Stomach smooth muscle (tissue), 2 donors: ENCODE results near the gene CYP8B1.

Source experiments
- H3K27ac ChIP-seq: one replicate; pipeline ENCODE4 v1.7.0; 2013; ENCODE audit warnings: mild to moderate bottlenecking, low read length, inconsistent platforms
- H3K27me3 ChIP-seq, 2 donors: one replicate each; pipeline ENCODE4 v1.7.0; 2013; ENCODE audit warnings: low read length in 2 of 2; ENCODE audit not compliant: insufficient read depth in 2 of 2, control insufficient read depth in 1 of 2
- H3K36me3 ChIP-seq, 2 donors: one replicate each; pipeline ENCODE4 v1.7.0; 2013; ENCODE audit warnings: low read length in 2 of 2; ENCODE audit not compliant: control insufficient read depth in 2 of 2, insufficient read depth in 2 of 2
- H3K4me1 ChIP-seq: one replicate; pipeline ENCODE4 v1.7.0; 2013; ENCODE audit warnings: low read length; ENCODE audit not compliant: control insufficient read depth, insufficient read depth
- H3K4me3 ChIP-seq, 2 donors: one replicate each; pipeline ENCODE4 v1.7.0; 2013; ENCODE audit warnings: low read length in 2 of 2
- H3K9ac ChIP-seq, 2 donors: one replicate each; pipeline ENCODE4 v1.7.0; 2013; ENCODE audit warnings: low read length in 2 of 2, mild to moderate bottlenecking in 1 of 2
- H3K9me3 ChIP-seq, 2 donors: one replicate each; pipeline ENCODE4 v1.7.0; 2013; ENCODE audit warnings: low read length in 2 of 2; ENCODE audit not compliant: control insufficient read depth in 2 of 2
- donor health status: healthy.
- donor health status: Pancreatic carcinoma.

The CYP8B1 gene

DNA sequence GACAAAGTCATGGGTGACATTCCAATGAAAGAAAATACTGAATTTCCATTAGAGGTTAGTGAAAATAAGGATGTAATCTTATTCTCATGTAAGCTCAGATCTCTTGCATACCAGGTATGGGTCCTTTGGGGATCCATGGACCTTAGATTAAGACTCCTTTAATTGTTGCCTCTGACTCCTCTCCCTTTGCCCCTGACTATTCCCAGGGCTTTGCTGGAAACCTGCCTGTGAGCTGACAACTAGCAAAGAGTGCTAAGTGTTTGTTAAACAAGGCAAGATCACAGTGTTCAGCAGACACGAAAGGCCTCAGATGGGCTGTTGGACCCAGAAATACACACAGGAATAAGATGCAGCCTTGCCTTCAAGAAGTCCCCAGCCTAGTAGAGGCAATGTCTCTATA is 34.3 kb downstream of the CYP8B1 start:
- no peaks in the 10 kb centered on the region for H3K9me3 ChIP-seq
- no peak overlapping the region for H3K27ac ChIP-seq
- no peaks in the 10 kb centered on the region for H3K36me3 ChIP-seq
- H3K4me1 ChIP-seq = peaks cover 29% of the 10 kb centered on the region
- H3K9ac ChIP-seq = no peak overlapping the region
- no peaks in the 10 kb centered on the region for H3K27me3 ChIP-seq
- H3K4me3 ChIP-seq = no peak overlapping the region

DNA sequence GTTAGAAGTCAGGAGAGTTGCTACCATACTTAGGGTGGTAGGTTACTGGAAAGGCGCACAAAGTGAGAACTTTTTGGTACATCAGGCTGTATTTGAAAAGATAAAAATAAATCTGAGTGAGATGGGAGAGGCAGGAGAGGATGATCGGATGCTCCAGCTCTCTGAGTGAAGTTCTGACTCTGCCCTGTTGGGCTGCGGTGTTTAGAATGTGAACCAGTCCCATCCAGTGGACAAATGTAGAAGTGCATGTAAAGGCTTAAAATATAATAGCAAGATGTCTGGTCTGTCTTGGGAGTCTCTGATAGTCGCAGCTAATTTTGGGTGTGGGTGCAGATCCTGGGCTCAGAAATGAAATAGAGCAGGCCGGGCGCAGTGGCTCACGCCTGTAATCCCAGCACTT is 36.1 kb downstream of the CYP8B1 start:
- Histone ChIP-seq H3K27me3 (no peaks in the 10 kb centered on the region), H3K9ac (no peak overlapping the region), H3K27ac (no peak overlapping the region), H3K4me1 (peaks cover 17% of the 10 kb centered on the region), H3K4me3 (peak overlapping the region; percentile 17 to 55), H3K9me3 (no peaks in the 10 kb centered on the region), H3K36me3 (no peaks in the 10 kb centered on the region)

DNA sequence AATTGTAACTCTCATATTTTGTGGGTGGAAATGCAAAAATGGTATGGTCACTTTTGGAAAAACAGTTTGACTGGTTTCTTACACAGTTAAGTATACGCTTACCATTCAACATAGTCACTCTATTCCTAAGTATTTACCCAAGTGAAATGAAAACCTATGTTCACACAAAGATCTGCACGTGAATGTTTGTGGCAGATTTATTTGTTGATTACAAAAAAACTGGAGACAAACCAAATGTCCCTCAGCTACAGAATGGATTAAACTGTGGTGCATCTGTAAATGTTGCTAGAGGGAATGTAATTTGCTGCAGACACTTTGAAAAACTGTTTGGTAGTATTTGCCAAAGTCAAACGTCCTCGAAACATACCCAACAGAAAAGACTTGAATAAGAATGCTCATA is 37.1 kb downstream of the CYP8B1 start:
- no peak overlapping the region for H3K27ac ChIP-seq
- H3K4me1 ChIP-seq = peaks cover 9% of the 10 kb centered on the region
- H3K9ac ChIP-seq = no peak overlapping the region
- H3K36me3 ChIP-seq = no peaks in the 10 kb centered on the region
- H3K27me3 ChIP-seq = no peaks in the 10 kb centered on the region
- H3K4me3 ChIP-seq = no peak overlapping the region
- no peaks in the 10 kb centered on the region for H3K9me3 ChIP-seq

DNA sequence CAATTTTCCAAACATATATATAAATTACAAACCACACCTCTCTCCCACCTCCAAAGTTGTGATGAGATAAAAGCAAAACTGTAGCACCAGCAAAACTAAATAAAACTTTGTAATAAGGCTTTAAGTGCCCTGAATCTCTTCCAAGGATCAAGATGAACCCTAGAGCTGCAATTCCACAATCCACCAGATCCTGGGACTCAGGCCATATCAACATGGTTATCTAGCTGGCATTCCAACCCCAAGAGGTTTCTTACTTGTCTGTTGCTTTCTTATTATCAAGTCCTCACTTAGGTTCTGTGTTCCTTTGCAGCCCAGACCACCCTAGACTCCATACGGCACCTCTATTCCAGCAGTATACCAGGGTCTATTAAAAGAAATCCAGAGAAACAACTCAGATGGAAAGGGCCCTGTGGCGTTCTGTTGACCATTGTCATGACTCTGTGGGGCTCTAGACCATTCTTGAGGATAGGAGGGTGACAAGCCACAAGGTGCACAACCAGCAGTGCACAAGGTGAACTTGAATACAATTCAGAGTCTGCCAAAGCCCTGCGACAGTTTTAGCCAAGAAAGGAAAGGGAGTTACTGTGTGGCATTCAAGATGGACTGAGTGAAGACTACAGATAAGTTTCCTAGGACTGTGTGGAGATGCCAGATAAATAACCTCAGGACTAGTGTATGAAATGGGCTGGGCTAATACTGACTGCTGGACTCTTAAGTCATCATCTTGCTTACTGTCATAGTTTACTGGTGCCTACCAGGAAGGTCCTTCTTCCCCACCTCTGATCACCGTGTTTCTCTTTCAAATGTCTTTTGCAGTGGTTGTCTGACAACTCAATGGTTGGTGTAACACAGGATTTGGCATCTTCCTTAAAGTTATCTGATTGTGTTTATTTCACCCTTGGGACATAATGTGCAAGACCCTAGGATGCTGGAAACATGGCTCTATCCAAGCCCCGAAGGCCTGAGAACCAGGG is 39.2 kb downstream of the CYP8B1 start:
- Histone ChIP-seq H3K4me1 (peaks cover 1% of the 10 kb centered on the region), H3K27ac (no peak overlapping the region), H3K4me3 (no peak overlapping the region), H3K9ac (no peak overlapping the region), H3K9me3 (no peaks in the 10 kb centered on the region), H3K27me3 (no peaks in the 10 kb centered on the region), H3K36me3 (no peaks in the 10 kb centered on the region)

DNA sequence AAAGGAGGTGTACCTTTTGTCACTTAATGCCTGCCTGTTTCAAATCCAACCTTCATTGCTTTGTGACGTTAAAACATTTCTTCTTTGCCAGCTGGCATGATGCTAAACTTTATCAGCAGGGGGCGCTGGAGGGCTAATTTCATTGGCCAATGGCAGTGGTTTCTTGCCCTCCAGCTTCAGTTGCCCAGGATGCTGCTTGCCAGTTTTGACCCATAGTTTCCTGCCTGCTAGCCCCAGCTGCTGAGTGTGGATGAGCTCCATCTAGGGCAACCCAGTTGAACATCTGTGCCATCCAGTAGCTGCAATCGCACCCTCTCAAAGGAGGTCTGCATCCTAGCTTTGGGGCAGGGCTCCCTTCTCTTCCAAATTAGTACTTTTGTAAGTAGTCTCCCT is 44.4 kb downstream of the CYP8B1 start:
- H3K27ac ChIP-seq = no peak overlapping the region
- H3K4me1 ChIP-seq = peaks cover 9% of the 10 kb centered on the region
- H3K9me3 ChIP-seq = no peaks in the 10 kb centered on the region
- H3K9ac ChIP-seq = no peak overlapping the region
- H3K27me3 ChIP-seq = no peaks in the 10 kb centered on the region
- H3K4me3 ChIP-seq = no peak overlapping the region
- no peaks in the 10 kb centered on the region for H3K36me3 ChIP-seq

DNA sequence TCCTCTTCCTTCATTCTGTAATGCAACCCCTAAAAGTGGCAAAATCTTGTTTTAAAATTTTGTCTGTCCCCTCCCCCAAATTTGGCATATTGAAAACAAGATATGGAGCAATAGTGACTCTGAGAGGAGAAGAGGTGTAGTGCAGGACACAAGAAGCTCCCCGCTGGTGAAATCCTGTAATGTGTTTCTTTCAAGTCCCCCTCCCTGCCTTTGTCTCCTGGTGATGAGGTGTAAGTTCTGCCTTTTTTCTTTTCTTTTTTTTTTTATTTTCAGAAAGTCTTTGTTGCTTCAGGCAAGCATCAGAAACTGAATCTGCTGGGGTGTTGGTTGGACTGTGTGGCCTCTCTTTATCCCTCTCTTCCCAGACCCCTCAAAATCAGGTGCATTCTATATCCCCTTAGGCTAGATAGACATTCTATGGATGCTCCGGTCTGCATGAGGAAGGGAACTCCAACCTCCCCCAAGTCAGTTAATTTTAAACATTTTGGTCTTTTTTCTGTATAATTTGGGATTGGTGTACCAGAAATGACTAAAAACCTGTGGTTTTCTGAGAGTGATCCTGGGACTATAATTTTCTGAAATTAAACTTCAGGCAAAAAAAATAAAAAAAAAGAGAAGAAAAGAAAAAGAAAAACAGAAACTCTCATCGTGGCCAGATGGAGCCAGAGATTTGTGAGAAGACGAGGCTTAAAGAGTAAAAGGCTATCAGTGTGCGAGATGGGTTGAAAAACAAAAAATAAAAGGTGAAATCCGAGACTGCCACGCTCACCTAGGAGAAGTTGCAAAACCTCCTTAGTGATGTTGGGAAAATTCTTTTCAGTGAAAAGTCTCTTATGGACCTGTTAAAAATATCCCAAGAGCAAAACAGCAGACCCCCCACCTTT is 45.0 kb downstream of the CYP8B1 start:
- Histone ChIP-seq H3K4me3 (no peak overlapping the region), H3K27ac (no peak overlapping the region), H3K9me3 (no peaks in the 10 kb centered on the region), H3K27me3 (no peaks in the 10 kb centered on the region), H3K4me1 (peaks cover 9% of the 10 kb centered on the region), H3K36me3 (no peaks in the 10 kb centered on the region), H3K9ac (no peak overlapping the region)

DNA sequence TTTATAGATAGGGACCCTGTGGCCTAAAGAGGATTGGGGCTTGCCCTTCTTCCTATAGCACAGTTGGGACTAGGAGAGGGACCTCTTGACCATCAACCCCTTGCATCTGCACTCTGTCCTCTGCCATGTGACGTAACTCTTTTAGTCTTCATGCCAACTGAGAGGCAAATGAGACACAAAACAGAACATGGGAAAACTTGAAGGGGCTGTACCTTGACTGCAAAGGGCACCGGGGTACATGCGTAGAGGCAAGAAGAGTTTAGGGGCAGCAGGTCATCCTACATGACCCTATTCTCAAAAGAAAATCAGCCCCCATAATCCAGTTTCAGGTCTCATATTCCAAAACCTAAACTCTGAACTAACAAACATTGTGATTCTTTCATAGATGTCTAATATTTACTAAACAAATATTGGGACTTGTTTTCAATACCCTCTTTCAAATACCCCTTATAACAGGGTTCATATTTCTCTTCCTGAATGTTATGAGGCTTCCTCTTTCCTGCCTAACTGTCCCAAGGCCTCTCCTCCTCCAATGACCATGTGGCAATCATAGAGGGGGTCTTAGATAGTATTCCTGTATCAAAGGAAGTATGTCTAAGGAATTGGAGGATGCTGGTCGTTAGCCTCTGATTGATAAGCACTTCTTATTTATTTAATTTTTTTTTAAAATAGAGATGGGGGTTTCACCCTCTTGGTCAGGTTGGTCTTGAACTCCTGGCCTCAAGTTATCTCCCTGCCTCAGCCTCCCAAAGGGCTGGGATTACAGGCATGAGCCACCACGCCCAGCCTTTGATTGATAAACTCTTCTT is 45.8 kb downstream of the CYP8B1 start:
- Histone ChIP-seq H3K27ac (no peak overlapping the region), H3K27me3 (no peaks in the 10 kb centered on the region), H3K36me3 (no peaks in the 10 kb centered on the region), H3K9ac (no peak overlapping the region), H3K4me1 (peaks cover 9% of the 10 kb centered on the region), H3K4me3 (no peak overlapping the region), H3K9me3 (no peaks in the 10 kb centered on the region)

DNA sequence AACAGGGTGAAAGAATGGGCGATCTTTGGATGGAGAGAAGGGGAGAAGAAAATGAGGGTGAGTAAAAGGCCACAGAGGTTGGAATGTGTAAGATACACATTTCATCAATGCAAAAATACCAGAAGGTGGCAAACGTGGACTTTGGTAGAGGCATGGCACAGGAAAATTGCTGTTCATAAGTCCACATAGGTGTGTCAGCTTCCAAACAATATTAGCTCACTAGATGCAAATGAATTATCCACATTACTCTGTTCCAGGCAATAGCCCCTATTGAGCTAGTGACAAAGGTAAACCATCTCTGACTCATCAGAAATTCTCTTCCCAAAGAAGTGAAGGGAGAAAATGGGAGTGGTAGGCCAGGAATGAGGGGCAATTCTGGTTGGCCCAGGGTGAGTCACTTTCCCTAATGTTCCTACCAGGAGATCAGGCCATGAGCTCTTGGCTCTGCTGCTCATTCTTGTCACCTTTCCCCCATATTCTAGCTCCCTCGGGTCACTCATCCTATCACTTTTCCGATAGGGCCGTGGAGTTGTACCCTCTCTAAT is 46.5 kb downstream of the CYP8B1 start:
- Histone ChIP-seq H3K27me3 (no peaks in the 10 kb centered on the region), H3K9ac (no peak overlapping the region), H3K36me3 (no peaks in the 10 kb centered on the region), H3K4me3 (no peak overlapping the region), H3K9me3 (no peaks in the 10 kb centered on the region), H3K27ac (no peak overlapping the region), H3K4me1 (peaks cover 9% of the 10 kb centered on the region)

DNA sequence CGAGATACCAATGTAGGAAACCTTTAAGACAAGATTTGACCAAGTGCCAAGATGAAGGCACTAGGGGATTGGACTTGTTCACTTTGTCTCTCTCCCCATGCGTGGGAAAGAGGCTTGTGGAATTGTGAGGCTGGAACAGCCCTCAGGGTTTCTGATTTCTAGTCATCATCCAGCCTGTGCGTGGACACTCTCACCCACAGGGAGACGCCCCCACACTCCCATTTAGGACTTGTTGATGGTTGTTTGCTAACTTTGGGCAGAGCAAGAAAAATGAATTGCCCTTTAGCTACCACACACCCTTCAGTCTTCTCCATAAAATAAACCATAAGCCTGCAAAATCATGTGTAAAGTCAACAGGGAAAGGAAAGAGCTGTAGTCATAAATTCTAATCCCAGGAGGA is 48.0 kb downstream of the CYP8B1 start:
- no peak overlapping the region for H3K4me3 ChIP-seq
- H3K27ac ChIP-seq = no peak overlapping the region
- H3K9me3 ChIP-seq = no peaks in the 10 kb centered on the region
- no peaks in the 10 kb centered on the region for H3K36me3 ChIP-seq
- no peak overlapping the region for H3K9ac ChIP-seq
- H3K4me1 ChIP-seq = peaks cover 9% of the 10 kb centered on the region
- no peaks in the 10 kb centered on the region for H3K27me3 ChIP-seq

DNA sequence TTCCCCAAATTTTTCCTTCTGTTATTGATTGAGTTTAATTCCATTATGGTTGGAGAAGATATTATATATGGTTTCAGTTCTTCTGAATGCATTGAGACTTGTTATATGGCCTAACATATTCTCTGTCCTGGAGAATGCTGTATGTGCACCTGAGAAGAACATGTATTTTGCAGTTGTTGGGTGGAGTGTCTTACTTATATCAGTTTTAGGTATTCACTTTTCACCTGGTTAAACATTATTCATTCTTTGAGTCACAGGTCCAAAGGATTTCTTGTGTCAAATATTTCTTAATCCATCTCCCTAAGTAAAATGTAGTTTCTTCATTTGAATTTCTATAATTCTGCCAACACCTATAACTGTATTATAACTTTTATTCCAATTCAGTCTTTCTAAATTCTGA is 48.7 kb downstream of the CYP8B1 start:
- Histone ChIP-seq H3K4me3 (no peak overlapping the region), H3K36me3 (no peaks in the 10 kb centered on the region), H3K4me1 (peaks cover 9% of the 10 kb centered on the region), H3K9me3 (no peaks in the 10 kb centered on the region), H3K9ac (no peak overlapping the region), H3K27me3 (no peaks in the 10 kb centered on the region), H3K27ac (no peak overlapping the region)
